Gastrocnemius medialis (tissue), 4 donors: ENCODE measurements around the gene LMX1A.

ENCODE experiments used
- CTCF ChIP-seq, 5 experiments: fragments of 450-650 bp in 3 of 5; fragments of 200-600 bp in 2 of 5; sonication (generic) in 2 of 5; IDR thresholded peaks in 4 of 5; conservative IDR thresholded peaks in 1 of 5; 1 replicate in 4 of 5; 2 replicates in 1 of 5; pipeline ENCODE4 v1.5.1; 2016 to 2019; ENCODE audit warnings: antibody characterized with exemption in 5 of 5, mild to moderate bottlenecking in 3 of 5, moderate library complexity in 3 of 5
- POLR2A ChIP-seq, 2 donors: fragments of 450-650 bp; IDR thresholded peaks; one replicate each; pipeline ENCODE4 v1.6.1; 2017; ENCODE audit warnings: antibody characterized with exemption in 2 of 2, mild to moderate bottlenecking in 2 of 2, moderate library complexity in 2 of 2

DNA sequence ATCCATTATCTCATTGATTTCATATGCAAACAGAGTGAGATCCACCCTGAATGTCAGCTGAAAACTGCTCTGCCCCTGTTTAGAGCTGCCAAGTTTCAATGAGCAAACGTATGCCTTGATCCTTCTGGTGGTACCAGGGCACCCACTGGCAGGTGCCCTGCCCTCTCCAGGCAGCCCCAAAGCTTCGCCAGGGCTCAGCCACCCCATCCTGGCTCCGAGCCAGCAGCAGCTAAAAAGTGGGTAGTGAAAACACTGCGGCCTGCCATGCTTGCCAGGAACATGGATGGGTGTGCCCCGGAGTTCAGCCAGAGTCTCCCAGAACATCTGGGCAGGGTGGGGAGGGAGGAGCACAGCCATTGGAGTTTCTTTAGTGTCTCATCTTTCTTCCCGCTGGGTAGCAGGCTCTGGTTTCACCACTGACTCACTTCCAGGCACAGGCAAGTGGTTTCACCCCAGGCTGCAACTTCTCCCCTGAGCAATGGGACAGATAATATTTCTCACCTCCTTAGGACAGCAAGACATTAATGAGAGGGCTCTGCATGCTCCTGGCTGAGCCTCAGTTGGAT, 8.1 kb upstream of the LMX1A start:
- TF ChIP-seq POLR2A (IDR thresholded peaks at IDR 0.05) (no peak), CTCF (IDR thresholded peaks at IDR 0.05 in 4 of 5, conservative IDR thresholded peaks at IDR 0.05 in 1 of 5) (no peak)
